PC-3 (cell line): ENCODE measurements around the gene WIPF3. TPM values are rescaled to one million over a fixed set of nuclear protein-coding genes. Genes with fewer than 3 reads are reported as not detected.

Source experiments
- ATAC-seq: fragments of 200-7000 bp; cut with Tn5 transposase; 2 replicates; pipeline ENCODE4 v1.9.1; 2020; ENCODE audit warnings: mild to moderate bottlenecking, moderate library complexity
- BruUV-seq: library from RNA; stranded (reverse); fragments of 400-500 nt; replicated peaks from 2 replicates; lab custom pipeline; 2021; lab: Mats Ljungman, UMichigan
- CTCF ChIA-PET: fragments of 300-600 bp; sonication (Branson Sonifier 250); formaldehyde crosslinking; loops from one replicate; lab custom pipeline; 2022; ENCODE audit warnings: antibody characterized with exemption; lab: Charles Lee
- POLR2A ChIA-PET: fragments of 300-600 bp; sonication (Branson Sonifier 250); formaldehyde crosslinking; loops from one replicate; lab custom pipeline; 2022; ENCODE audit warnings: antibody characterized with exemption; ENCODE audit not compliant: unreplicated experiment; lab: Charles Lee
- DNase-seq: peaks from one replicate; pipeline ENCODE4 v3.0.0-alpha.2; 2015
- H2AFZ ChIP-seq: fragments of 300-600 bp; sonication (generic); 2 replicates; pipeline ENCODE4 v1.6.0; 2016; ENCODE audit warnings: antibody characterized with exemption, low read length
- H3F3A ChIP-seq: fragments of 300-600 bp; sonication (generic); one replicate; pipeline ENCODE4 v1.6.0; 2017; ENCODE audit warnings: antibody characterized with exemption, low read length, control low read depth, mild to moderate bottlenecking; ENCODE audit not compliant: unreplicated experiment
- H3K27ac ChIP-seq: fragments of 300-600 bp; sonication (generic); 2 replicates; pipeline ENCODE4 v1.5.1; 2016; ENCODE audit warnings: mild to moderate bottlenecking, low read length
- H3K27me3 ChIP-seq: fragments of 300-600 bp; sonication (generic); 2 replicates; pipeline ENCODE4 v1.6.1; 2016; ENCODE audit warnings: low read length, mixed read lengths
- H3K36me3 ChIP-seq: fragments of 300-600 bp; sonication (generic); 2 replicates; pipeline ENCODE4 v1.6.1; 2016; ENCODE audit warnings: low read depth, mixed run types, low read length, mixed read lengths
- H3K4me1 ChIP-seq: fragments of 300-600 bp; sonication (generic); 2 replicates; pipeline ENCODE4 v1.5.1; 2016; ENCODE audit warnings: low read length; ENCODE audit not compliant: insufficient read depth
- H3K4me2 ChIP-seq: fragments of 300-600 bp; sonication (generic); 2 replicates; pipeline ENCODE4 v1.6.0; 2016; ENCODE audit warnings: low read length
- H3K4me3 ChIP-seq: fragments of 300-600 bp; sonication (generic); 2 replicates; pipeline ENCODE4 v1.5.1; 2016; ENCODE audit warnings: mild to moderate bottlenecking, low read length, mixed read lengths
- H3K79me2 ChIP-seq: fragments of 300-600 bp; sonication (generic); 2 replicates; pipeline ENCODE4 v1.6.1; 2017; ENCODE audit warnings: low read length, mixed read lengths
- H3K9ac ChIP-seq: fragments of 300-600 bp; sonication (generic); 2 replicates; pipeline ENCODE4 v1.6.0; 2016; ENCODE audit warnings: mild to moderate bottlenecking, low read length
- H3K9me2 ChIP-seq: fragments of 300-600 bp; sonication (generic); replicated peaks from 2 replicates; pipeline ENCODE4 v1.6.1; 2016; ENCODE audit warnings: mixed run types, low read length, mixed read lengths
- H3K9me3 ChIP-seq: fragments of 300-600 bp; sonication (generic); 2 replicates; pipeline ENCODE4 v1.6.1; 2016; ENCODE audit warnings: low read length, mixed read lengths
- H4K20me1 ChIP-seq: fragments of 300-600 bp; sonication (generic); 2 replicates; pipeline ENCODE4 v1.6.1; 2016; ENCODE audit warnings: low read length, mixed read lengths
- EZH2 ChIP-seq: fragments of 300-600 bp; sonication (generic); IDR thresholded peaks from one replicate; pipeline ENCODE4 v1.6.1; 2017; ENCODE audit warnings: antibody characterized with exemption, mild to moderate bottlenecking, low read length; ENCODE audit not compliant: unreplicated experiment
- EZH2phosphoT487 ChIP-seq: fragments of 300-600 bp; sonication (generic); IDR thresholded peaks from 2 replicates; pipeline ENCODE4 v1.6.1; 2018; ENCODE audit warnings: mild to moderate bottlenecking, antibody characterized with exemption, low read length, borderline replicate concordance
- intact Hi-C: fragments of 100-400 bp; cut with micrococcal nuclease; formaldehyde crosslinking; loops from 2 replicates; pipeline ENCODE4 v1.9.0; 2023
- total RNA-seq: library from RNA; depleted of rRNA; stranded (reverse); fragments of >200 nt; gene quantifications from 2 replicates; pipeline ENCODE4 v1.2.3, GENCODE V29; 2014
- TF ChIP-seq, protein P1 (sequence below): fragments of 300-600 bp; sonication (generic); conservative IDR thresholded peaks from 2 replicates; pipeline ENCODE4 v1.5.1; 2017; ENCODE audit warnings: antibody characterized with exemption, low read depth, mild to moderate bottlenecking, low read length

Gene WIPF3
- total RNA-seq, 1 experiment from 2014 or later = 3.4 TPM

DNA sequence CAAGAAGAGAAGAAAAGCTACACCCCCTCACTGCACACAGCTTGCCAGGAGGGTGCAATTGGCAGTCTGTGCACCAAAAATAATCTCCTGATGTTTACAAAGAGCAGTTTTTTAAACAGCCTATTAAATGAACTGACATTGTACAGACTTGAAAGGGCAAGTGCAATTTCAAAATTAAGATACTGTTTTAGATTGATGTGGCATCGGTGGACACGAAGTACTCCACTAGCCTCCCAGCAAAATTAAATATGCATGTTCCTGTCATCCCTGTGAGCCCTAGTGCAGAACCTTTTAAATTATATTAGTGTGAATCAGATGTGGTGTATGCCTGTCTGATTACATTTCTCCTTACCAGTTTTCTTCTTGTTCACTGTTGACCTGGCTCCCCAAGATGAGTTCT, 87.9 kb downstream of the WIPF3 start:
- H3F3A ChIP-seq = no peaks in the 10 kb centered on the region
- H3K9ac ChIP-seq = no peak overlapping the region
- H3K4me3 ChIP-seq = no peak overlapping the region
- no peaks in the 10 kb centered on the region for H3K27me3 ChIP-seq
- no peaks in the 10 kb centered on the region for H4K20me1 ChIP-seq
- ChIA-PET POLR2A (no interaction called here), CTCF (no interaction called here)
- H3K9me2 ChIP-seq = no peaks in the 10 kb centered on the region
- H3K9me3 ChIP-seq = no peaks in the 10 kb centered on the region
- intact Hi-C loops = no loop called here
- H3K4me2 ChIP-seq = no peak overlapping the region
- no peaks in the 10 kb centered on the region for H3K4me1 ChIP-seq
- no peaks in the 10 kb centered on the region; the same call in 1 of the 2 replicates for H3K36me3 ChIP-seq
- H3K27ac ChIP-seq = no peak overlapping the region
- DNase-seq (no peak), ATAC-seq (no peak)
- TF ChIP-seq, protein P1, sequence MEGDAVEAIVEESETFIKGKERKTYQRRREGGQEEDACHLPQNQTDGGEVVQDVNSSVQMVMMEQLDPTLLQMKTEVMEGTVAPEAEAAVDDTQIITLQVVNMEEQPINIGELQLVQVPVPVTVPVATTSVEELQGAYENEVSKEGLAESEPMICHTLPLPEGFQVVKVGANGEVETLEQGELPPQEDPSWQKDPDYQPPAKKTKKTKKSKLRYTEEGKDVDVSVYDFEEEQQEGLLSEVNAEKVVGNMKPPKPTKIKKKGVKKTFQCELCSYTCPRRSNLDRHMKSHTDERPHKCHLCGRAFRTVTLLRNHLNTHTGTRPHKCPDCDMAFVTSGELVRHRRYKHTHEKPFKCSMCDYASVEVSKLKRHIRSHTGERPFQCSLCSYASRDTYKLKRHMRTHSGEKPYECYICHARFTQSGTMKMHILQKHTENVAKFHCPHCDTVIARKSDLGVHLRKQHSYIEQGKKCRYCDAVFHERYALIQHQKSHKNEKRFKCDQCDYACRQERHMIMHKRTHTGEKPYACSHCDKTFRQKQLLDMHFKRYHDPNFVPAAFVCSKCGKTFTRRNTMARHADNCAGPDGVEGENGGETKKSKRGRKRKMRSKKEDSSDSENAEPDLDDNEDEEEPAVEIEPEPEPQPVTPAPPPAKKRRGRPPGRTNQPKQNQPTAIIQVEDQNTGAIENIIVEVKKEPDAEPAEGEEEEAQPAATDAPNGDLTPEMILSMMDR = no peak
- no peak for TF ChIP-seq EZH2
- no peak for TF ChIP-seq EZH2phosphoT487
- H2AFZ ChIP-seq = no peak overlapping the region
- no TSS peak for BruUV-seq
- no peaks in the 10 kb centered on the region for H3K79me2 ChIP-seq

DNA sequence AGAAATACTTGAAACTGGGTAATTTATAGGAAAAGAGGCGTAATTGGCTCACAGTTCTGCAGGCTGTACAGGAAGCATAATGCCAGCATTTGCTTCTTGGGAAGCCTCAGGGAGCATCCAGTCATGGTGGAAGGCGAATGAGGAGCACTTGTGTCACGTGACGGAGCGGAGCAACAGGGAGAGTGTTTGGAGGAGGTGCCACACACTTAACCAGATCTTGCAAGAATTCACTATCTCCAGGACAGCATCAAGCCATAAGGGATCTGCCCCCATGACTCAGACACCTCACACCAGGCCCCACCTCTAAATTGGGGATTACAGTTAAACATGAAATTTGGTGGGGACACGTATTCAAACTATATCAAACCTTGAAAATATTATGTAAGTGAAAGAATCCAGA, 89.3 kb downstream of the WIPF3 start:
- ChIA-PET CTCF (no interaction called here), POLR2A (no interaction called here)
- ATAC-seq = no peak
- Histone ChIP-seq H3K4me2 (no peak overlapping the region), H3F3A (no peaks in the 10 kb centered on the region), H3K36me3 (no peaks in the 10 kb centered on the region; the same call in 1 of the 2 replicates), H3K27ac (no peak overlapping the region), H3K9me3 (no peaks in the 10 kb centered on the region), H4K20me1 (no peaks in the 10 kb centered on the region), H3K27me3 (no peaks in the 10 kb centered on the region), H3K9ac (no peak overlapping the region), H3K4me1 (no peaks in the 10 kb centered on the region), H3K4me3 (no peak overlapping the region), H2AFZ (no peak overlapping the region), H3K79me2 (no peaks in the 10 kb centered on the region), H3K9me2 (no peaks in the 10 kb centered on the region)
- TF ChIP-seq EZH2 (no peak), EZH2phosphoT487 (no peak)
- TF ChIP-seq, protein P1 = no peak
- intact Hi-C loops = no loop called here
- BruUV-seq = no TSS peak
- DNase-seq = no peak

DNA sequence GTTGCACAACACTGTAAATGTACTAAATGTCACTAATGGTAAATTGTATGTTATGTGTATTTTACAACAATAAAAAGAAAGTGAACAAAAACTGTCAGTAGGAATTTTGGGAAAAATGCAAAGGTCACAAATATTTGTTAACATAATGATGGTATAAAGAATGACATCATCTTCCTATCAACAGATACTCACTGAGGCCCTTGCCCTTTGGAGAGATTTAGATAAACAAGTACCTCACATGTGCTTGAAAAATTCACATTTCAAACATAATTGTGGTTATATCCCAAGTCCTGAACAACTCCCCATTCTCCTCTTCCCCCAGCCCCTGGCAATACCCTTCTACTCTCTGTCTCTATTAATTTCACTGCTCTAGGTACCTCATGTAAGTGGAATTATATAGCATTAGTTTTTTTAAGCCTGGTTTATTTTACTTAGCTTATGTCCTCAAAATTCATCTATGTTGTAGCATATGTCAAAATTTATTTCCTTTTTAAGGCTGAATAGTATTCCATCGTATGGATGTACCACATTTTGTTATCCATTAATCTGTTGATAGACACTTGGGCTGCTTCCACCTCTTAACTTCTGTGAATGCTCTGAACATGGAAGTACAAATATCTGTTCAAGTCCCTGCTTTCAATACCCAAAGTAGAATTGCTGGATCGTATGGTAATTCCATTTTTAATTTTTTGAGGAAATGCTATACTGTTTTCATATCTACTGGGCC, 90.5 kb downstream of the WIPF3 start:
- Histone ChIP-seq H4K20me1 (no peaks in the 10 kb centered on the region), H3K9ac (no peak overlapping the region), H3K4me3 (no peak overlapping the region), H3K36me3 (no peaks in the 10 kb centered on the region; the same call in 1 of the 2 replicates), H2AFZ (no peak overlapping the region), H3K4me2 (no peak overlapping the region), H3K79me2 (no peaks in the 10 kb centered on the region), H3K27me3 (no peaks in the 10 kb centered on the region), H3K9me3 (no peaks in the 10 kb centered on the region), H3K4me1 (no peaks in the 10 kb centered on the region), H3F3A (no peaks in the 10 kb centered on the region), H3K27ac (no peak overlapping the region), H3K9me2 (no peaks in the 10 kb centered on the region)
- no peak for TF ChIP-seq EZH2
- TF ChIP-seq, protein P1 = no peak
- no peak for TF ChIP-seq EZH2phosphoT487
- DNase-seq (no peak), ATAC-seq (no peak)
- BruUV-seq = no TSS peak
- ChIA-PET POLR2A (no interaction called here), CTCF (no interaction called here)
- intact Hi-C loops = no loop called here
